BJ (cell line): ENCODE data around the gene THSD7A. TPM values are rescaled to one million over a fixed set of nuclear protein-coding genes. Genes with fewer than 3 reads are reported as not detected.

Experiments
- CTCF ChIA-PET: fragments of 350-600 bp; formaldehyde crosslinking; extraction: SDS; loops from one replicate; lab custom pipeline; 2021; ENCODE audit warnings: antibody characterized with exemption, inconsistent platforms; lab: Yijun Ruan, JAX
- POLR2A ChIA-PET: fragments of 300-600 bp; sonication (Branson Sonifier 250); formaldehyde crosslinking; extraction: SDS; loops from one replicate; lab custom pipeline; 2021; ENCODE audit warnings: antibody characterized with exemption; lab: Charles Lee
- DNase-seq: peaks from one replicate; pipeline ENCODE4 v3.0.0-alpha.2; 2011; ENCODE audit warnings: low read depth
- H3K27me3 ChIP-seq: 2 replicates; pipeline ENCODE4 v1.6.0; 2011; ENCODE audit warnings: low read length; ENCODE audit not compliant: control insufficient read depth, insufficient read depth
- H3K36me3 ChIP-seq: 2 replicates; pipeline ENCODE4 v1.5.1; 2011; ENCODE audit warnings: low read length; ENCODE audit not compliant: control insufficient read depth, insufficient read depth
- H3K4me3 ChIP-seq: 2 replicates; pipeline ENCODE4 v1.5.1; 2011; ENCODE audit warnings: low read depth, mild to moderate bottlenecking, control low read depth, low read length
- CTCF ChIP-seq: IDR thresholded peaks from 2 replicates; pipeline ENCODE4 v1.5.1; 2011; ENCODE audit warnings: low read depth, mild to moderate bottlenecking, control low read depth, inconsistent platforms, low read length, moderate library complexity; ENCODE audit not compliant: insufficient read depth
- polyA plus RNA-seq: library from polyadenylated mRNA; depleted of rRNA; stranded (reverse); fragments of >200 nt; gene quantifications from 2 replicates; pipeline ENCODE4 v1.2.3, GENCODE V29; 2011

THSD7A gene
- polyA plus RNA-seq, 1 experiment, result 0.02 TPM

GRCh38 chr7:11675163-11675562, 156.8 kb downstream of the THSD7A start:
- H3K4me3 ChIP-seq, result no peak overlapping the region
- no peak for DNase-seq
- ChIA-PET POLR2A (no interaction called here), CTCF (no interaction called here)
- no peaks in the 10 kb centered on the region for H3K27me3 ChIP-seq
- H3K36me3 ChIP-seq, result no peaks in the 10 kb centered on the region
- TF ChIP-seq CTCF, result no peak

GRCh38 chr7:11668727-11669126, 163.3 kb downstream of the THSD7A start:
- ChIA-PET CTCF (no interaction called here), POLR2A (no interaction called here)
- Histone ChIP-seq H3K4me3 (no peak overlapping the region), H3K27me3 (no peaks in the 10 kb centered on the region), H3K36me3 (no peaks in the 10 kb centered on the region)
- no peak for TF ChIP-seq CTCF
- DNase-seq, result no peak

GRCh38 chr7:11667810-11668185, 164.2 kb downstream of the THSD7A start:
- Histone ChIP-seq H3K36me3 (no peaks in the 10 kb centered on the region), H3K4me3 (no peak overlapping the region), H3K27me3 (no peaks in the 10 kb centered on the region)
- CTCF ChIA-PET, result no interaction called here
- no peak for DNase-seq
- no peak for TF ChIP-seq CTCF
- POLR2A ChIA-PET, result no interaction called here

GRCh38 chr7:11667071-11667809, 164.8 kb downstream of the THSD7A start:
- H3K36me3 ChIP-seq, result no peaks in the 10 kb centered on the region
- ChIA-PET CTCF (no interaction called here), POLR2A (no interaction called here)
- TF ChIP-seq CTCF, result no peak
- no peaks in the 10 kb centered on the region for H3K27me3 ChIP-seq
- no peak for DNase-seq
- H3K4me3 ChIP-seq, result no peak overlapping the region

- no peak for TF ChIP-seq CTCF
These were observed 166.6 kb downstream of the THSD7A start for GRCh38 chr7:11665357-11665756.

More at GRCh38 chr7:11665357-11665756, 166.6 kb downstream of the THSD7A start:
- no peak for DNase-seq
- ChIA-PET POLR2A (no interaction called here), CTCF (no interaction called here)
- no peaks in the 10 kb centered on the region for H3K27me3 ChIP-seq
- H3K36me3 ChIP-seq, result no peaks in the 10 kb centered on the region
- no peak overlapping the region for H3K4me3 ChIP-seq
